ENCODE results near the gene CNTFR. TPM values are rescaled to one million over a fixed set of nuclear protein-coding genes. Genes with fewer than 3 reads are reported as not detected.

The CNTFR gene
- total RNA-seq, 4 donors from 2014 or later, result 0.47 to 11.6 (median 1.6) TPM

- 40% methylated on average over 2 of the region's 10 CpGs; no CpG with 5 or more reads in 1 of the 2 donors for WGBS, 2 donors (ENCODE audit: low coverage in 1 of 2)
- peak overlapping the region; percentile 75 to 85 (median 85) for H3K27ac ChIP-seq
These were observed 21.8 kb upstream of the CNTFR start for GRCh38 chr9:34611251-34611810.

GRCh38 chr9:34610434-34611206 is 21.1 kb upstream of the CNTFR start:
- Histone ChIP-seq H3K27me3 (no peaks in the 10 kb centered on the region), H3K36me3 (peaks cover 0 to 22% of the 10 kb centered on the region in 2 donors), H3K4me1 (peaks cover 0 to 33% (median 10%) of the 10 kb centered on the region in 3 donors), H3K9me3 (no peaks in the 10 kb centered on the region), H3K27ac (peak overlapping the region in 1 of 4 donors; percentile 85), H3K4me3 (peak overlapping the region in 1 of 2 donors; percentile 71)
- no peak for TF ChIP-seq POLR2A (IDR thresholded peaks at IDR 0.05)
- no peak for TF ChIP-seq CTCF (IDR thresholded peaks at IDR 0.05)
- no peak for TF ChIP-seq EP300 (IDR thresholded peaks at IDR 0.05)
- 90% methylated on average over 6 of the region's 20 CpGs; no CpG with 5 or more reads in 1 of the 2 donors for WGBS, 2 donors (ENCODE audit: low coverage in 1 of 2)
- no peak for ATAC-seq

More at GRCh38 chr9:34611251-34611810, 21.8 kb upstream of the CNTFR start:
- TF ChIP-seq POLR2AphosphoS5 (IDR thresholded peaks at IDR 0.05) (no peak), EP300 (IDR thresholded peaks at IDR 0.05) (no peak), CTCF (IDR thresholded peaks at IDR 0.05) (no peak), POLR2A (IDR thresholded peaks at IDR 0.05) (no peak)
- Histone ChIP-seq H3K4me1 (peaks cover 0 to 33% (median 10%) of the 10 kb centered on the region in 3 donors), H3K27me3 (no peaks in the 10 kb centered on the region), H3K36me3 (peaks cover 0 to 29% of the 10 kb centered on the region in 2 donors), H3K4me3 (peak overlapping the region; percentile 71 to 84), H3K9me3 (no peaks in the 10 kb centered on the region)
- peak; percentile 18 for ATAC-seq

GRCh38 chr9:34607331-34607730 is 17.8 kb upstream of the CNTFR start:
- no peak for TF ChIP-seq CTCF (IDR thresholded peaks at IDR 0.05)
- no peak for TF ChIP-seq EP300 (IDR thresholded peaks at IDR 0.05)
- TF ChIP-seq POLR2A (IDR thresholded peaks at IDR 0.05), result no peak
- H3K9me3 ChIP-seq, result no peaks in the 10 kb centered on the region
- H3K27ac ChIP-seq, result no peak overlapping the region
- H3K4me1 ChIP-seq, result peaks cover 0 to 21% (median 8%) of the 10 kb centered on the region in 3 donors
- H3K4me3 ChIP-seq, result no peak overlapping the region
- no peaks in the 10 kb centered on the region for H3K27me3 ChIP-seq
- 56 to 71% methylated on average over 1 to 2 of the region's 2 CpGs for WGBS, 2 donors (ENCODE audit: low coverage in 1 of 2)
- no peaks in the 10 kb centered on the region for H3K36me3 ChIP-seq
- ATAC-seq, result no peak

GRCh38 chr9:34606905-34607304 is 17.4 kb upstream of the CNTFR start:
- TF ChIP-seq CTCF (IDR thresholded peaks at IDR 0.05), result no peak
- no peak overlapping the region for H3K27ac ChIP-seq
- 82% methylated on average over 3 of the region's 3 CpGs; no CpG with 5 or more reads in 1 of the 2 donors for WGBS, 2 donors (ENCODE audit: low coverage in 1 of 2)
- H3K9me3 ChIP-seq, result no peaks in the 10 kb centered on the region
- peaks cover 0 to 19% (median 8%) of the 10 kb centered on the region in 3 donors for H3K4me1 ChIP-seq
- no peak for ATAC-seq
- H3K27me3 ChIP-seq, result no peaks in the 10 kb centered on the region
- H3K36me3 ChIP-seq, result no peaks in the 10 kb centered on the region
- no peak overlapping the region for H3K4me3 ChIP-seq

GRCh38 chr9:34606190-34606589 is 16.7 kb upstream of the CNTFR start:
- Histone ChIP-seq H3K27me3 (no peaks in the 10 kb centered on the region), H3K4me3 (no peak overlapping the region), H3K27ac (no peak overlapping the region), H3K9me3 (no peaks in the 10 kb centered on the region), H3K4me1 (peaks cover 0 to 12% (median 5%) of the 10 kb centered on the region in 3 donors), H3K36me3 (no peaks in the 10 kb centered on the region)
- no peak for ATAC-seq
- TF ChIP-seq POLR2A (IDR thresholded peaks at IDR 0.05) (no peak), CTCF (IDR thresholded peaks at IDR 0.05) (no peak), EP300 (IDR thresholded peaks at IDR 0.05) (no peak), POLR2AphosphoS5 (IDR thresholded peaks at IDR 0.05) (no peak)
